Skeletal muscle cell (primary cell): ENCODE measurements around the gene EIF4G3.
A peak's percentile ranks its signal among the peaks of the same experiment; 100 is the strongest.
"Not testable (repeated sequence)": the region's sequence is repeated elsewhere in the genome, so short reads cannot be mapped to it uniquely, and the experiment has no call there.

Experiments
- DNase-seq: peaks from one replicate; pipeline ENCODE4 v3.0.0-alpha.2; 2010; ENCODE audit warnings: low read depth
- H3K4me3 ChIP-seq: 2 replicates; pipeline ENCODE4 v1.5.1; 2011; ENCODE audit warnings: low read depth, mild to moderate bottlenecking, control low read depth, low read length, moderate library complexity

Gene EIF4G3

DNA sequence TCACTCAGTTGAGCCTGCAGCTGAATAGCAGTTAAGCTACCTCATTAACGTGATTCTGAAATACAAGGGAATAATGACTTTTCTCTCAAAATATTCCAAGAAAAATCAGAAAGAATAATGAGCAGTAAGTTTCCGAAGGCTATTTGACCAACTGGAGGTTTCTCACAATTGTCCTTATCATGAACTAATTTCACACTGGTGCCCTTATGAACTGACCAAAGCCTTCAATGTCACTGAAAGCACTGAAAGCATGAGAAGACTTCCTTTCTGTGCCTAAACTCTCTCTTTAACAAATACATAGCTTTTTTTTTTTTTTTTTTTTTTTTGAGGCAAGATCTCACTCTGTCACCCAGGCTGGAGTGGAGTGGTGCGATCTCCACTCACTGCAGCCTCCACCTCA, 18.8 kb downstream of the EIF4G3 start:
- DNase-seq, result no peak
- H3K4me3 ChIP-seq, result no peak overlapping the region

DNA sequence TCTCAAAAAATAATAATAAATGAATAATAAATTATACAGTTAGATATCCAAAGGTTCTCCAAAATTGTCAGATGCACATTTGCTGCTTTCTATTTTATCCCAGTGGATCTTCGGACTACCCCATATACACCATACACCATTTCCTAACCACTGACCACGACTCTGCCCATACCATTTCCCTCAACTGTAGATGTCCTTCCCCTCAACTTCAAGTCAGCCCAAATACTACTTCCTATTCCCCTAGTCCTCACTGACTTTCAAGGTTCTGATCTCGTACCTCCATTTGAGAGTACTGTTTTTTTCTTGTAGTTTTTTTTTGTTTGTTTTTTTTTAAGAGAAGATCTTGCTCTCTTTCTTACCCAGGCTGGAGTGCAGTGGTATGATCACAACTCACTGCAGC, 19.6 kb downstream of the EIF4G3 start:
- no peak for DNase-seq
- no peak overlapping the region for H3K4me3 ChIP-seq

DNA sequence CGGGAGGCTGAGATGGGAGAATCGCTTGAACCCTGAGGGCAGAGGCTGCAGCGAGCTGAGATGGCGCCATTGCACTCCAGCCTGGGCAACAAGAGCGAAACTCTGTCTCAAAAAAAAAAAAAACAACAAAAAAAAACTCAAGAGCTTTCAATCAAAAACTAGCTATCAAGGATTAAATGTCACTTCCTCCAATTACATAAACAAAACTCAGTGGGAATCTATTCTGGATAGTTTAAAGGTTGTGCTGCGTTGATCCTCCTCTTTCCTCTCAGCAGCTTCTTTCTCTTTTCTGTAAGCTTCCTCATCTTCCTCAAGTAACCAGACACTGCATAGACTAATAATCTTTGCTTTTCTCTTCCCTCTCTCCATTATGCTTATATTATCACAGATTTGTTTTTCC, 20.7 kb downstream of the EIF4G3 start:
- H3K4me3 ChIP-seq, result no peak overlapping the region
- DNase-seq, result no peak

GRCh38 chr1:21154717-21155116, 22.0 kb downstream of the EIF4G3 start:
- no peak for DNase-seq

GRCh38 chr1:21153388-21153787, 23.3 kb downstream of the EIF4G3 start:
- no peak overlapping the region for H3K4me3 ChIP-seq

More at GRCh38 chr1:21154717-21155116, 22.0 kb downstream of the EIF4G3 start:
- H3K4me3 ChIP-seq, result no peak overlapping the region

DNA sequence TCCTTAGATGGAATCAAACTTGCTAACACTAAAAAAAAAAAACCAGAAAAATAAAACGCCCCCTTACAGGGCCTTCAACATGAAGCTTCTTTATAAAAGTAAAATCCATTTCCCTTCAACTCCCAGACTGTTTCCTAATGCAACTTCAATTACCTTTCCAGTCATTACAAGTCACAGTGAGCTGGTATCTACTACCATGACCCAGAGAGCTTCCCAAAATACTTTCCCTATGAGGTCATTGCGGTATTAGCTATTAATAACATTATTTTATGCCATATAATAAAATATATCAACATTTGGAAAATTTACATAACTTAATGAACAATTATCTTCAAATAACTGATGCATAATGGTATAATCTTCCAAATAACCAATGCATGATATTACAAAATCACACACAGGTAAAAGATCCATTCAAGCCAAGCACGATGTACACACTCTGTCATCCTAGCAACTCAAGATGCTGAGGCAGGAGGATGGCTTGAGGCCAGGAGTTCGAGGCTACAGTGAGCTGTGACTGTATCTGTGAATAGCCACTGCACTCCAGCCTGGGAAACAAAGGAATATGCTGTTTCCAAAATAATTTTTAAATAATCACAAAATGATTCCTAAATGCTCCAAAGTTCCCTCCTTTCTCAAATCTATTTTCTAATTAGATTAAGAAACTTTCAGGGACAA, 24.1 kb downstream of the EIF4G3 start:
- no peak for DNase-seq
- no peak overlapping the region for H3K4me3 ChIP-seq

More at GRCh38 chr1:21153388-21153787, 23.3 kb downstream of the EIF4G3 start:
- DNase-seq, result no peak

DNA sequence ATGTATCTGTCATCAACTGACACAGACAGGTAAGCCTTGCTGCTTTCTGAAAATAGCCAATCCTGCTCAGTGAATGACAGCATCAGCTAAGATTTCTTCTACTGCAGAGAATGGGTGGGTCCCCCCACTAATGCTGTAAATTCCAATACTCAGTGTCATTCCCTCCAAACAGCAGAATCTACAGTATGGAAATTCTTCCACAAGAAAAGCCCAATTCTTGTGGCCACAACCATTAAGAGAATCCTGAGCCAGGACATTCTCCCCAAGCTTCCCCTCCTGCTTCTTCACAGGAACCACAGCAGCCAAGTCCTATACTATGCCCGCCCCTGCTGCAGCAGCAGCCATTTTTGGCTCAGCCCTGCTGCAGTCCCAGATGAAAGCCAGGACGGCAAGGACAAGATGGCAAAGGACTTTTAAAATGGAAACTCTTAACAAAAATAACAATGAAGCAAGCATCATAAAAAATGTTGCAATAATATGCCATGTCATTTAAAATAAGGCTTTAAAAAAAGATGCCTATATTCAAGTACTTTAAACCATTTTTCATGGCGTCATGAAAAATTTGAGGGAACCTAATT, 26.8 kb downstream of the EIF4G3 start:
- H3K4me3 ChIP-seq, result no peak overlapping the region
- DNase-seq, result peak; percentile 80

GRCh38 chr1:21149430-21149854, 27.3 kb downstream of the EIF4G3 start:
- DNase-seq, result no peak
- H3K4me3 ChIP-seq, result no peak overlapping the region

DNA sequence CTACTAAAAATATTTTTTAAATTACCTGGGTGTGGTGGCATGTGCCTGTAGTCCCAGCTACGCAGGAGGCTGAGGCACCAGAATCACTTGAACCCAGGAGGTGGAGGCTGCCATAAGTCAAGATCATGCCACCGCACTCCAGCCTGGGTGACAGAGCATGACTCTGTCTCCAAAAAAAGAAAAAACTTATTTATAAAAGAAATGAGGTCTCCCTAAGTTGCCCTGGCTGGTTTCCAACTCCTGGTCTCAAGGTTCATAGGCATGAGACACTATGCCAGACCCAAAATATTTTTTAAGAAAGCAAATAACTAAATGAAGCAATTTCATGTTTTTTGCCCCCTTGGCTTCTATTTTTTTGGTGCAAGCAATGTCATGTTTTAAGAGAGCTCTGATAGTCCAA, 32.9 kb downstream of the EIF4G3 start:
- DNase-seq, result no peak
- no peak overlapping the region for H3K4me3 ChIP-seq

DNA sequence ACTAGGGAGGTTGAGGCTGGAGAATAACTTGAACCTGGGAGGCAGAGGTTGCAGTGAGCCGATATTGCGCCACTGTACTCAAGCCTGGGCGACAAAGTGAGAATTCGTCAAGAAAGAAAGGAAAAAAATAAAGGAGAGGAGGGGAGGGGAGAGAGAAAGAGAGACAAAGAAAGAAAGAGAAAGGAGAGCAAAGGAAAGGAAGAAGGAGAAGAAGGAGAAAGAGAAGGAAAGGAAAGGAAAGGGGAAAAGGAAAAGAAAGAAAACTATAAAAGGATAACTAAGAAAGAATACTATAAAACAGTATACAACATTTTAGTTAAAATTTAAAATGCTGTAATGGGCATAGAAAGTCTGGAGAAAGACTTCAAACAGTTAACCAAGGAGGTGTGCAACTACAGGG, 33.6 kb downstream of the EIF4G3 start:
- DNase-seq, result no peak
- no peak overlapping the region for H3K4me3 ChIP-seq

- no peak overlapping the region for H3K4me3 ChIP-seq
- no peak for DNase-seq
These were observed 35.7 kb downstream of the EIF4G3 start for GRCh38 chr1:21141030-21141429.

GRCh38 chr1:21139601-21140000, 37.1 kb downstream of the EIF4G3 start:
- no peak for DNase-seq
- no peak overlapping the region for H3K4me3 ChIP-seq

DNA sequence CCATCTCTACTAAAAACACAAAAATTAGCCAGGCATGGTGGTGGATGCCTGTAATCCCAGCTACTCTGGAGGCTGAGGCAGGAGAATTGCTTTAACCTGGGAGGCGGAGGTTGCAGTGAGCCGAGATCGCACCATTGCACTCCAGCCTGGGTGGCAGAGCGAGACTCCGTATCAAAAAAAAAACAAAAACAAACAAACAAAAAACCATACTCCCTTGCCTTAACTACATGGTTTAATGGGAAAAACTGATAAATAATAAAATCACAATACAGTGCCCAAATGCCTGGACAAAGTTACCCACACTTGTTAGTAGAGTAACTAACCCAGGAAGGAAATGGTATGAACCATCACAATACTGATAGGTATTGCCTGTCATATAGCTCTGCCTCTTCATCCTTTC, 40.4 kb downstream of the EIF4G3 start:
- not testable (repeated sequence) for DNase-seq, H3K4me3 ChIP-seq

- H3K4me3 ChIP-seq, result no peak overlapping the region
- no peak for DNase-seq
These were observed 45.5 kb downstream of the EIF4G3 start for GRCh38 chr1:21131200-21131599.

- no peak for DNase-seq
- no peak overlapping the region for H3K4me3 ChIP-seq
These were observed 47.3 kb downstream of the EIF4G3 start for GRCh38 chr1:21129407-21129806.

GRCh38 chr1:21126324-21126723, 50.4 kb downstream of the EIF4G3 start:
- no peak for DNase-seq

DNA sequence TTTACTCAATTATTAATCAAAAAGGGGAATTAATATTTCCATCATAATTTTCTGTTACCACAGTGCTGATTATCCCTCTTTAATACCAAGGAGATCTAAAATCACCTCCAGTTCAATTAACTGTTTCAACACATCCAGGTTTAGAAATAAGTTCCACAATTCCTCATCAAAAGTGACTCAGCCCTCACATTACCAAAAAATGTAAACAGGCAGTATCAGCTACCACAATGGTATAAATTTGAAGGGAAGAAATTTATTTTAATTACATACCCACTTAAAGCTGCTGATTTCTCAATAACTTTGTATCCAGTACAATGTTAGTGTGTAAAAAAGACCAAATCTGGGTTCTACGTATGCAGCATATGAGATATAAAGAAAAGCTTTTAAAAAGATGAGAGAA, 51.9 kb downstream of the EIF4G3 start:
- H3K4me3 ChIP-seq, result no peak overlapping the region
- DNase-seq, result no peak

More at GRCh38 chr1:21126324-21126723, 50.4 kb downstream of the EIF4G3 start:
- no peak overlapping the region for H3K4me3 ChIP-seq

DNA sequence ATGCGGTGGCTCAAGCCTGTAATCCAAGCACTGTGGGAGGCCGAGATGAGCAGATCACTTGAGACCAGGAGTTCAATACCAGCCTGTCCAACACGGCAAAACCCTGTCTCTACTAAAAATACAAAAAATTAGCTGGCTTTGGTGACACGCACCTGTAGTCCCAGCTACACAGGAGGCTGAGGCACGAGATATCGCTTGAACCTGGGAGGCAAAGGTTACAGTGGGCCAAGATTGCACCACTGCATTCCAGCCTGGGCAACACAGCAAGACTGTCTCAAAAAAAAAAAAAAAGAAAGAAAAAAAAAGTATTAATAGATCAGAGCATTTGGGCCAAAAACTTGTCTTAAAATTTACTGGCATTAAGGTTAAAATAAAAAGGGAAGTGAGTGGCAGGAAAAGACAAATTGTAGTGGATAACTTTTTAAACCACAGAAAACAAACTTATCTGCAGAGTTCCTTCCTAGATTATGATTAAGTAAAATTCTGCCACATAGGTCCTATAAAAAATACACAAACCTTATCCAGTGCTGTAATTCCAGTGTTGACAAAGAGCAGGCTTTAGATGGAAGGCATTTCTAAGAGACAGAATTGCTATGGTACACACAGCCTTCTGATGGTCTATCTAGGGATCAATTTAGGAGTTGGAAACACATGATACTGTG, 53.3 kb downstream of the EIF4G3 start:
- no peak overlapping the region for H3K4me3 ChIP-seq
- DNase-seq, result no peak

DNA sequence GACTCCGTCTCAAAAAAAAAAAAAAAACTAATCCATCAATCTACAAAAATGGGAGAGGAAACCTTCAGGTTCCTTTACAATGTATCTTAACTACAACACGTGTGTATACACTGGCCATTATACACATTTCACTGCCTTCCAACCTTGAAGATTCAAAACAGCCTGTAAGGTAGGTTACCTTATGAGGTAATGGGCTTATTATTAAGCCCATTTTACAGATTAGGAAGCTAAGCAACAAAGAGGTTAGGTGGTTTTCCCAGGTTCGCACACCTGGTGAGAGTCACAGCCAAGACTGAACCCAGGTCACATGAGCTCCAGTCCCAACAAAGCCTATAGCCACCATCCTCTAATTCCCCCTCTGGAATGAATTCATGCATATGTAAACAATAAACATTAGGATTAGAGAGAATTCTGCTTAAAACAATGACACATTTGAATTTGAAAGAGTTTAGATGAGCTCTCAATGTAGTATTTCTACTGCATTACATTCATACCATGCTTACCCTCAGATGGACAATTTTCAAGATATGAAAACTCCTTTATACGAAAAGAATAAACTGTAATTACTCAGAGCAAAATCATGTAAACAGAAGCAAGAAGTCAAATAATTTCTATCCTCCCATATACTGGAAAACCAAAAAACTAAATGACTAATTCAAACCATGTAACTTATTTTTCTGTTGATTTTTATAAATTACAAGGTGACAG, 54.8 kb downstream of the EIF4G3 start:
- no peak for DNase-seq
- no peak overlapping the region for H3K4me3 ChIP-seq

GRCh38 chr1:21118167-21118566, 58.5 kb downstream of the EIF4G3 start:
- no peak overlapping the region for H3K4me3 ChIP-seq
- DNase-seq, result no peak
